ENCODE results near the gene TPTE2.

The TPTE2 gene

GRCh38 chr13:19596086-19596485, 34.8 kb upstream of the TPTE2 start:
- DNase-seq (ENCODE audit: insufficient read length, low spot score) (no peak), FAIRE-seq (no peak)
- TF ChIP-seq POLR2AphosphoS5 (IDR thresholded peaks at IDR 0.05; ENCODE audit: low read depth, low read length) (no peak), POLR2A (IDR thresholded peaks at IDR 0.05; ENCODE audit: low read depth, low read length) (no peak), SPI1 (IDR thresholded peaks at IDR 0.05; ENCODE audit: low read depth, low read length) (no peak), POU2F2 (IDR thresholded peaks at IDR 0.05; ENCODE audit: low read depth, low read length) (no peak), PAX5 (IDR thresholded peaks at IDR 0.05; ENCODE audit: insufficient read depth, low read length, severe bottlenecking) (no peak)

- TF ChIP-seq POLR2A (IDR thresholded peaks at IDR 0.05; ENCODE audit: low read depth, low read length) = no peak
- TF ChIP-seq SPI1 (IDR thresholded peaks at IDR 0.05; ENCODE audit: low read depth, low read length) = no peak
- no peak for TF ChIP-seq POLR2AphosphoS5 (IDR thresholded peaks at IDR 0.05; ENCODE audit: low read depth, low read length)
- no peak for TF ChIP-seq POU2F2 (IDR thresholded peaks at IDR 0.05; ENCODE audit: low read depth, low read length)
- no peak for TF ChIP-seq TAF1 (IDR thresholded peaks at IDR 0.05; ENCODE audit: low read depth, low read length)
- no peak for TF ChIP-seq PAX5 (IDR thresholded peaks at IDR 0.05; ENCODE audit: insufficient read depth, low read length, severe bottlenecking)
- DNase-seq (ENCODE audit: insufficient read length, low spot score) (no peak), FAIRE-seq (no peak)
Measured at GRCh38 chr13:19592657-19593180, 31.4 kb upstream of the TPTE2 start.

DNA sequence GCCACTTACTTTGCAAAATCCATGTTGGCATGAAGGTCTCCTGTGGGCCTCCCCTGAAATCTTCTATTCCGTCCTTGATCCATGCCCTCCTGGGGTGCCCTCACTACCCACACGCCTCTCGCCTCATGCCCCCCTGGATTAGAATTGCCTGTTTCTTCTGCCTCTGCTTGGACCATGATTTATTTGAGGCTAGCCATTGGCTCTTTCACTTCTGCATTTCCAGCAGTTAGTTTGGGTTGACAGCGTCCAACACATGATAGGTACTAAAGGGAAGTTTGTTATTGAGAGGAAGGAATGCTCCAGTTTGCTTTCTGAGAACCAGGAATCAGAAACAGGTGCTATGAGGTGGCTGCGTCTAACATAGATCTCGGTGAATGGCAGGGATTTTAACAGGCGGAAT, 30.5 kb upstream of the TPTE2 start:
- FAIRE-seq (no peak), DNase-seq (ENCODE audit: insufficient read length, low spot score) (no peak)
- TF ChIP-seq TAF1 (IDR thresholded peaks at IDR 0.05; ENCODE audit: low read depth, low read length) (no peak), SPI1 (IDR thresholded peaks at IDR 0.05; ENCODE audit: low read depth, low read length) (peak; percentile 92)

DNA sequence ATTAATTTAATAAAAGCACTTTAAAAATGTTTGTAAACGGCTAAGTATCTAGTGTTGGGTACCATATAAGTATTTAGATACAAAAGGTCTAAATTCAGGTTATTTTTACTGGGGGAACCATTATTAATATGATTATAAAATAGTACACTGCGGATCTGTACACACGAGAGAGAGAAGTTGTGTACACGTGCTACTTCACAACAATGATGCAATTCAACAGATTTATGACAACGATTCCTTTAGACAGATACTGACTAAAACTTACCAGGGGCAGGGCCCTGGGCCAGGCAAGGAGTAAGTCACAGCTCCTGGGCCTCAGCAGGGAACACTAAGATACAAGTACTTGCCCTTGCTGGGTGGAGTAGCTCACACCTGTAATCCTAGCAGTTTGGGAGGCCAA, 29.1 kb upstream of the TPTE2 start:
- FAIRE-seq = no peak
- TF ChIP-seq TAF1 (IDR thresholded peaks at IDR 0.05; ENCODE audit: low read depth, low read length) = no peak
- DNase-seq (ENCODE audit: insufficient read length, low spot score) = no peak

- FAIRE-seq (no peak), DNase-seq (ENCODE audit: insufficient read length, low spot score) (no peak)
- TF ChIP-seq TAF1 (IDR thresholded peaks at IDR 0.05; ENCODE audit: low read depth, low read length) (no peak), SPI1 (IDR thresholded peaks at IDR 0.05; ENCODE audit: low read depth, low read length) (no peak), POU2F2 (IDR thresholded peaks at IDR 0.05; ENCODE audit: low read depth, low read length) (no peak)
Measured at GRCh38 chr13:19589312-19589711, 28.0 kb upstream of the TPTE2 start.

GRCh38 chr13:19587635-19588300, 26.4 kb upstream of the TPTE2 start:
- peak; percentile 86 for FAIRE-seq
- DNase-seq (ENCODE audit: insufficient read length, low spot score) = no peak
- TF ChIP-seq SPI1 (IDR thresholded peaks at IDR 0.05; ENCODE audit: low read depth, low read length) = no peak
- no peak for TF ChIP-seq POU2F2 (IDR thresholded peaks at IDR 0.05; ENCODE audit: low read depth, low read length)
- TF ChIP-seq PAX5 (IDR thresholded peaks at IDR 0.05; ENCODE audit: insufficient read depth, low read length, severe bottlenecking) = no peak
- TF ChIP-seq POLR2A (IDR thresholded peaks at IDR 0.05; ENCODE audit: low read depth, low read length) = no peak
- TF ChIP-seq TAF1 (IDR thresholded peaks at IDR 0.05; ENCODE audit: low read depth, low read length) = no peak
- no peak for TF ChIP-seq POLR2AphosphoS5 (IDR thresholded peaks at IDR 0.05; ENCODE audit: low read depth, low read length)

- DNase-seq (ENCODE audit: insufficient read length, low spot score) (peak; percentile 50), FAIRE-seq (peak; percentile 92)
- 0 out of 2 replicates have a peak, but pooled peaks have one; percentile 28 for TF ChIP-seq TAF1 (IDR thresholded peaks at IDR 0.05; ENCODE audit: low read depth, low read length)
- TF ChIP-seq POU2F2 (IDR thresholded peaks at IDR 0.05; ENCODE audit: low read depth, low read length) = 0 out of 2 replicates have a peak, but pooled peaks have one; percentile 12
- peak; percentile 86 for TF ChIP-seq SPI1 (IDR thresholded peaks at IDR 0.05; ENCODE audit: low read depth, low read length)
- TF ChIP-seq POLR2A (IDR thresholded peaks at IDR 0.05; ENCODE audit: low read depth, low read length) = no peak
- no peak for TF ChIP-seq POLR2AphosphoS5 (IDR thresholded peaks at IDR 0.05; ENCODE audit: low read depth, low read length)
- no peak for TF ChIP-seq PAX5 (IDR thresholded peaks at IDR 0.05; ENCODE audit: insufficient read depth, low read length, severe bottlenecking)
Measured at GRCh38 chr13:19586904-19587634, 25.7 kb upstream of the TPTE2 start.

DNA sequence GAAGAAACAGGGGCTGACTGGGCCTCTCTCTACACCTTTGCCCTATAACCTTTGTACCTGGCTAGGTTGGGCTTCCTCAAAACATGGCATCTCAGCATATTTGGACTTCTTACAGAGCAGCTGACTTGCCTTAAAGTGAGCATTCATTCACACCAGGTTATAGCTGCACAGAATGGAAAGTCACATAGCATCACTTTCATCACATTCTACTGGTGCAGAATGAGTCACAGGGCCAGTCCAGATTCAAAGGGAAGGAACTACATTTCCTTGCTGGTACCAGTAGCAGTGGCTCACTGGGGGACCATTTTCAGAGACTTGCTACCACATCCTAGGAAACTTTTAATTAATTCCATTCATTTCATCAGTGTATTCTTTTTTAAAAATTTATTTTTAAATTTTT, 20.3 kb upstream of the TPTE2 start:
- TF ChIP-seq POLR2A (IDR thresholded peaks at IDR 0.05; ENCODE audit: low read depth, low read length) (no peak), POLR2AphosphoS5 (IDR thresholded peaks at IDR 0.05; ENCODE audit: low read depth, low read length) (no peak), TAF1 (IDR thresholded peaks at IDR 0.05; ENCODE audit: low read depth, low read length) (no peak), PAX5 (IDR thresholded peaks at IDR 0.05; ENCODE audit: insufficient read depth, low read length, severe bottlenecking) (no peak), SPI1 (IDR thresholded peaks at IDR 0.05; ENCODE audit: low read depth, low read length) (no peak), POU2F2 (IDR thresholded peaks at IDR 0.05; ENCODE audit: low read depth, low read length) (no peak)
- DNase-seq (ENCODE audit: insufficient read length, low spot score) (no peak), FAIRE-seq (no peak)

- no peak for TF ChIP-seq POLR2A (IDR thresholded peaks at IDR 0.05; ENCODE audit: low read depth, low read length)
- no peak for TF ChIP-seq POLR2AphosphoS5 (IDR thresholded peaks at IDR 0.05; ENCODE audit: low read depth, low read length)
- no peak for TF ChIP-seq POU2F2 (IDR thresholded peaks at IDR 0.05; ENCODE audit: low read depth, low read length)
- no peak for TF ChIP-seq TAF1 (IDR thresholded peaks at IDR 0.05; ENCODE audit: low read depth, low read length)
- TF ChIP-seq SPI1 (IDR thresholded peaks at IDR 0.05; ENCODE audit: low read depth, low read length) = no peak
- no peak for TF ChIP-seq PAX5 (IDR thresholded peaks at IDR 0.05; ENCODE audit: insufficient read depth, low read length, severe bottlenecking)
- FAIRE-seq = no peak
- no peak for DNase-seq (ENCODE audit: insufficient read length, low spot score)
Measured at GRCh38 chr13:19575230-19575629, 13.9 kb upstream of the TPTE2 start.
